Body of pancreas (tissue), 4 donors: ENCODE data around the gene IRF2.

Source experiments
- POLR2A ChIP-seq, 3 donors: fragments of 450-650 bp; IDR thresholded peaks; one replicate each; pipeline ENCODE4 v1.6.1; 2016; ENCODE audit warnings: antibody characterized with exemption in 3 of 3, mild to moderate bottlenecking in 2 of 3
- TF ChIP-seq, protein P1 (sequence below), 7 experiments: fragments of 450-650 bp in 4 of 7; fragments of 200-600 bp in 3 of 7; sonication (generic) in 3 of 7; IDR thresholded peaks; one replicate each; pipeline ENCODE4 v1.5.1; 2016 to 2019; ENCODE audit warnings: antibody characterized with exemption in 7 of 7

DNA sequence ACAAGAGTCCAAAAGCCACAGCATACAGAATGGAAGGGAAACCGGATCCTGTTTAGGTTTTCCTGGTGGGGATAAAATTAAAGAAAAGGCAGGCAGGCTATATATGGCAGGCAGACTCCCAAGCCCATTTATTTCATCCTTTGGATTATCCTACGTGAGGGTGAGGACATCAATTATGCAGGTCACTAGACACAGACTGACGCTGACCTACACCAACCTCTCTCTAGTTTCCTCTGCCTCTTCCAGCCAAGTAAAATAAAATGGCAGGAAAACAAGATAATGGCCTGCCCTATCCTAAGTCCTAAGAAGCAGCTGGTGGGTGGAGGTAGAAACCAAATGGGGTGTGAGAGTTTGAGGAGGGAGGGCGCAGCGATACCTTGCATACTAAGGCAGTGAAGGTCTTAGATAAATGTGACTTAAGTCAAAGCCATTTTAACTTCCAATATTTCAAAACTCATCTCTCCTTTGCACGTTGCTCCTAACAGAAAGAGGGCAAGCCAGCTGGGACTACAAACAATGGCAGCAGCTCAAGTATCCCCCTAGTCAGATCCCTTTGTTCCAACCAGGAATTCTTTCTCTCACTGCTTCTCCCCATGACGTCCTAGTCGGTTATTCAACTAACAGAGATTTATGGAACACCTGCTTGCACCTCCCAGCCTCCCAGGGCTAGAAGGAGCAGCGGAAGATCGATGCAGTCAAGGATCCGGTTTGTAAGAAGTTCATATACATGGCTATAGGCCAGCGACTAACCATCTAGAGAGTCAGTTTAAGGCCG is 72.8 kb downstream of the IRF2 start:
- TF ChIP-seq, protein P1, sequence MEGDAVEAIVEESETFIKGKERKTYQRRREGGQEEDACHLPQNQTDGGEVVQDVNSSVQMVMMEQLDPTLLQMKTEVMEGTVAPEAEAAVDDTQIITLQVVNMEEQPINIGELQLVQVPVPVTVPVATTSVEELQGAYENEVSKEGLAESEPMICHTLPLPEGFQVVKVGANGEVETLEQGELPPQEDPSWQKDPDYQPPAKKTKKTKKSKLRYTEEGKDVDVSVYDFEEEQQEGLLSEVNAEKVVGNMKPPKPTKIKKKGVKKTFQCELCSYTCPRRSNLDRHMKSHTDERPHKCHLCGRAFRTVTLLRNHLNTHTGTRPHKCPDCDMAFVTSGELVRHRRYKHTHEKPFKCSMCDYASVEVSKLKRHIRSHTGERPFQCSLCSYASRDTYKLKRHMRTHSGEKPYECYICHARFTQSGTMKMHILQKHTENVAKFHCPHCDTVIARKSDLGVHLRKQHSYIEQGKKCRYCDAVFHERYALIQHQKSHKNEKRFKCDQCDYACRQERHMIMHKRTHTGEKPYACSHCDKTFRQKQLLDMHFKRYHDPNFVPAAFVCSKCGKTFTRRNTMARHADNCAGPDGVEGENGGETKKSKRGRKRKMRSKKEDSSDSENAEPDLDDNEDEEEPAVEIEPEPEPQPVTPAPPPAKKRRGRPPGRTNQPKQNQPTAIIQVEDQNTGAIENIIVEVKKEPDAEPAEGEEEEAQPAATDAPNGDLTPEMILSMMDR (IDR thresholded peaks at IDR 0.05): no peak
- TF ChIP-seq POLR2A (IDR thresholded peaks at IDR 0.05): no peak
